Hepatocyte (in vitro differentiated cells): ENCODE results near the gene CD3G. TPM values are rescaled to one million over a fixed set of nuclear protein-coding genes. Genes with fewer than 3 reads are reported as not detected.

Experiments
- DNase-seq: peaks from one replicate; pipeline ENCODE4 v3.0.0-alpha.2; 2016; ENCODE audit warnings: low spot score
- H2AFZ ChIP-seq: fragments of 200-600 bp; sonication (generic); 2 replicates; pipeline ENCODE4 v1.6.0; 2016; ENCODE audit warnings: antibody characterized with exemption, mild to moderate bottlenecking
- H3K27ac ChIP-seq: fragments of 200-600 bp; sonication (generic); 2 replicates; pipeline ENCODE4 v1.5.1; 2016; ENCODE audit warnings: mild to moderate bottlenecking
- H3K27me3 ChIP-seq: fragments of 200-600 bp; sonication (generic); 2 replicates; pipeline ENCODE4 v1.6.1; 2016
- H3K36me3 ChIP-seq: fragments of 200-600 bp; sonication (generic); replicated peaks from 2 replicates; pipeline ENCODE4 v1.5.1; 2016; ENCODE audit warnings: low read depth; ENCODE audit not compliant: insufficient read depth
- H3K4me1 ChIP-seq: fragments of 200-600 bp; sonication (generic); 2 replicates; pipeline ENCODE4 v1.5.1; 2016; ENCODE audit warnings: mild to moderate bottlenecking, moderate library complexity; ENCODE audit not compliant: insufficient read depth
- H3K4me2 ChIP-seq: fragments of 200-600 bp; sonication (generic); 2 replicates; pipeline ENCODE4 v1.6.0; 2016
- H3K4me3 ChIP-seq: fragments of 200-600 bp; sonication (generic); 2 replicates; pipeline ENCODE4 v1.5.1; 2016; ENCODE audit warnings: mild to moderate bottlenecking
- H3K79me2 ChIP-seq: fragments of 200-600 bp; sonication (generic); 2 replicates; pipeline ENCODE4 v1.6.0; 2017; ENCODE audit warnings: mild to moderate bottlenecking
- H3K9me2 ChIP-seq: fragments of 200-600 bp; sonication (generic); replicated peaks from 2 replicates; pipeline ENCODE4 v1.6.0; 2017; ENCODE audit warnings: mild to moderate bottlenecking; ENCODE audit not compliant: insufficient read depth
- H3K9me3 ChIP-seq: fragments of 200-600 bp; sonication (generic); 2 replicates; pipeline ENCODE4 v1.5.1; 2016; ENCODE audit warnings: low read depth, mild to moderate bottlenecking
- H4K20me1 ChIP-seq: fragments of 200-600 bp; sonication (generic); 2 replicates; pipeline ENCODE4 v1.6.0; 2016; ENCODE audit warnings: mild to moderate bottlenecking; ENCODE audit not compliant: insufficient read depth, poor library complexity, severe bottlenecking
- EZH2 ChIP-seq: fragments of 200-600 bp; sonication (generic); IDR thresholded peaks from 2 replicates; pipeline ENCODE4 v1.6.1; 2016; ENCODE audit warnings: antibody characterized with exemption, mild to moderate bottlenecking, borderline replicate concordance
- EZH2phosphoT487 ChIP-seq: fragments of 200-600 bp; sonication (generic); IDR thresholded peaks from one replicate; pipeline ENCODE4 v1.6.1; 2018; ENCODE audit warnings: antibody characterized with exemption, mild to moderate bottlenecking, low read depth, moderate library complexity; ENCODE audit not compliant: unreplicated experiment, severe bottlenecking
- WGBS: methylation state at CpG from one replicate; pipeline ENCODE4 v1.1.6; 2016; ENCODE audit warnings: low lambda C conversion rate; ENCODE audit errors: missing lambda C conversion rate; 5-methylcytosine and 5-hydroxymethylcytosine counted together
- polyA plus RNA-seq: library from polyadenylated mRNA; unstranded; fragments of >200 nt; fragmentation: Nextera tagmentation; extraction: Ambion mirVana; gene quantifications from 2 replicates; pipeline ENCODE4 v1.2.1, GENCODE V29; 2016
- total RNA-seq: library from RNA; depleted of rRNA; stranded (reverse); fragments of >200 nt; gene quantifications from 2 replicates; pipeline ENCODE4 v1.2.3, GENCODE V29; 2014
- TF ChIP-seq, protein P1 (sequence below): fragments of 200-600 bp; sonication (generic); IDR thresholded peaks from 2 replicates; pipeline ENCODE4 v1.5.1; 2016; ENCODE audit warnings: antibody characterized with exemption, mild to moderate bottlenecking; ENCODE audit not compliant: poor library complexity

Gene CD3G
- total and polyA plus RNA-seq, 2 experiments from 2014 or later: 0.11 to 0.50 TPM

DNA sequence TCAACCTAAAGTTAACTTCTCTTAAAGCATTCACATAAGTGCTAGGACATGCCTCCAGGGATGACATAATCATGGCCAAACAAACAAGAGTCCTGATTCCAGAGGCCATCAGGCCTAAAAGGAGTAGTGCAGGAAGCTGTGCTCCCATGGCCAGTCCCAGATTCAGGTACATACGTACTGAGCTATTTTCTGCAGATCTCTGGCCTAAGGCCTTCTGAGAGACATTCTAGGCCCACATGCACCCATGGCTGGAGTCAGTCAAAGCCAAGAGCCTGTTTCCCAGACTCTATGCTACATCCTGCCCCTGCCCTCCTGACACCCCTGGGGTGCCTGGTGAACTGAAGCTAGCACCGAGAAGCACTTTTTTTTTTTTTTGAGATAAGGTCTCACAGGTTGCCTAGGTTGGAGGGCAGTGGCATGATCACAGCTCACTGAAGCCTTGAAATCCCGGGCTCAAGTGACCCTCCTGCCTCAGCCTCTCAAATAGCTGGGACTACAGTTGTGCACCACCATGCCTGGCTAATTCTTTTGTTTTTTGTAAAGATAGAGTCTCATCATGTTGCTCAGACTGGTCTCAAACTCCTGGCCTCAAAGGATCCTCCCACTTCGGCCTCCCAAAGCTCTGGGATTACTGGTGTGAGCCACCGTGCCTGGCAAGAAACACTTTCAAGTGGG is 2.2 kb upstream of the CD3G start:
- no peak overlapping the region for H3K4me3 ChIP-seq
- H3K27ac ChIP-seq: no peak overlapping the region

DNA sequence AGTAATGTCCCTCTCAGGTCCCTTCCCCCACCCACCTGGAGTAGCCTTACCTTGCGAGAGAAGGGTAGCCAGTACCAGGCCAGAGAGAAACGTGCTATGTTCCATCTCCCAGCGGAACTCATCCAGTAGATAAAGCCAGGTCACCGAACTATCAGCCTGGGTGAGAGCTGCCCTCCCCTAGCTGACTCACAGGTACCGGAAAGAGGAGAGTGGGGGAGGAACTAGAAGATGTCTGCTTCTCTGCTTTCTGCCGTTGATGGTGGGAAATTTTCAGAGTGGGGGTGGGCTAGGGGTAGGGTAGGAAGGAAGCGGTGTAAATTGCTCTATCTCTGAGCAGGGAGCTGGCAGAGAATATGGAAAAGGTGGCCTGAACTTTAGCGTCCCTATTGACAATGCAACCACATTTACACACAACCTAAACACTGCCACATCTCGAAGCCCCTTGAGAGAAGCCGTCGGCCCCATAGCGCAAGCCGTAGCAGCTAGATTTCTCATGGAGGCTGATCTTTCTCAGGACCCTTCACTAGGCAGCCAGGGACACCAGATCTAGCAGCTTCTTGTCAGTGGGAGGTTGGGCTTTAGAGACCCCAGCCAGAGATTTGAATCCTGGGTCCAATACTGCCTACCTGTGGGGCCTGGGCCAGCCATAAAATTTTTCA is 1.5 kb upstream of the CD3G start, which contains the start of gene CD3D:
CD3D (minus strand) TSS at position 203 of the 659 bp plus-strand sequence; CDS start at position 105, 98 bp downstream.
- no peak within 1 kb of the TSS for H2AFZ ChIP-seq
- H3K27me3 ChIP-seq: no peaks in the 10 kb centered on the region
- no peaks in the 10 kb centered on the region for H3K9me3 ChIP-seq
- no peaks in the 10 kb centered on the region for H3K36me3 ChIP-seq
- H4K20me1 ChIP-seq: no peaks in the 10 kb centered on the region
- H3K4me1 ChIP-seq: peaks cover 12% of the 10 kb centered on the region
- H3K4me2 ChIP-seq: no peak within 1 kb of the TSS
- H3K79me2 ChIP-seq: no peaks in the 10 kb centered on the region
- 79% methylated on average over 13 of the region's 13 CpGs for WGBS
- TF ChIP-seq, protein P1, sequence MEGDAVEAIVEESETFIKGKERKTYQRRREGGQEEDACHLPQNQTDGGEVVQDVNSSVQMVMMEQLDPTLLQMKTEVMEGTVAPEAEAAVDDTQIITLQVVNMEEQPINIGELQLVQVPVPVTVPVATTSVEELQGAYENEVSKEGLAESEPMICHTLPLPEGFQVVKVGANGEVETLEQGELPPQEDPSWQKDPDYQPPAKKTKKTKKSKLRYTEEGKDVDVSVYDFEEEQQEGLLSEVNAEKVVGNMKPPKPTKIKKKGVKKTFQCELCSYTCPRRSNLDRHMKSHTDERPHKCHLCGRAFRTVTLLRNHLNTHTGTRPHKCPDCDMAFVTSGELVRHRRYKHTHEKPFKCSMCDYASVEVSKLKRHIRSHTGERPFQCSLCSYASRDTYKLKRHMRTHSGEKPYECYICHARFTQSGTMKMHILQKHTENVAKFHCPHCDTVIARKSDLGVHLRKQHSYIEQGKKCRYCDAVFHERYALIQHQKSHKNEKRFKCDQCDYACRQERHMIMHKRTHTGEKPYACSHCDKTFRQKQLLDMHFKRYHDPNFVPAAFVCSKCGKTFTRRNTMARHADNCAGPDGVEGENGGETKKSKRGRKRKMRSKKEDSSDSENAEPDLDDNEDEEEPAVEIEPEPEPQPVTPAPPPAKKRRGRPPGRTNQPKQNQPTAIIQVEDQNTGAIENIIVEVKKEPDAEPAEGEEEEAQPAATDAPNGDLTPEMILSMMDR: no peak
- TF ChIP-seq EZH2 (no peak), EZH2phosphoT487 (no peak)
- no peaks in the 10 kb centered on the region for H3K9me2 ChIP-seq
- H3K4me3 ChIP-seq: no peak within 1 kb of the TSS
- H3K27ac ChIP-seq: no peak within 1 kb of the TSS
- no peak for DNase-seq

More for the DNA sequence above, 2.2 kb upstream of the CD3G start:
- no peak for DNase-seq
- Histone ChIP-seq H3K9me3 (no peaks in the 10 kb centered on the region), H4K20me1 (no peaks in the 10 kb centered on the region), H3K4me2 (no peak overlapping the region), H3K27me3 (no peaks in the 10 kb centered on the region), H3K36me3 (no peaks in the 10 kb centered on the region), H3K4me1 (peaks cover 12% of the 10 kb centered on the region), H2AFZ (no peak overlapping the region), H3K79me2 (no peaks in the 10 kb centered on the region), H3K9me2 (no peaks in the 10 kb centered on the region)
- TF ChIP-seq EZH2 (no peak), EZH2phosphoT487 (no peak)
- TF ChIP-seq, protein P1: no peak
- WGBS: 89% methylated on average over 5 of the region's 5 CpGs

DNA sequence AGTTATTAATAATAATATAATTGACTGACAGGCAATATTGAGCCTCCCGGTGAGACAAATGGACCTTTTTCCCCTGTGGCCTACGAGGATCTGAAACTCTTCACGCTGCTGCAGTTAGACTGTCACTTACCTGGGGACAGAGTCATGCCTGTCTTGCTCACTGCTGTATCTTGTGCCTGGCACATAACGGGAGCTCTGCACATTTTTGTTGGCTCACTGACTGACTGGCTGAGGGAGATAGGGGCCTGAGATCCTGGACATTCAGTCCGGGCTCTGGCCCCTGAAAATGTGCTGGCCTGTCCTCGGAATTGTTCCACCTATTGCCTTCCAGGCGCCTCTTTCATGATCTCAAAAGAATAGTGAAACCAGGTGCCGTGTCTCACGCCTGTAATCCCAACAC is 896 bp upstream of the CD3G start:
- no peaks in the 10 kb centered on the region for H3K9me2 ChIP-seq
- no peak overlapping the region for H3K4me2 ChIP-seq
- H3K36me3 ChIP-seq: no peaks in the 10 kb centered on the region
- H3K4me1 ChIP-seq: peaks cover 9% of the 10 kb centered on the region
- H3K27me3 ChIP-seq: no peaks in the 10 kb centered on the region
- H3K79me2 ChIP-seq: no peaks in the 10 kb centered on the region
- no peak overlapping the region for H2AFZ ChIP-seq
- no peaks in the 10 kb centered on the region for H3K9me3 ChIP-seq
- no peak overlapping the region for H3K27ac ChIP-seq
- WGBS: 82% methylated on average over 9 of the region's 9 CpGs
- H3K4me3 ChIP-seq: no peak overlapping the region
- no peak for TF ChIP-seq EZH2phosphoT487
- TF ChIP-seq EZH2: no peak
- TF ChIP-seq, protein P1: no peak
- no peak for DNase-seq
- no peaks in the 10 kb centered on the region for H4K20me1 ChIP-seq
